Activated naive CD4-positive, alpha-beta T cell treated with anti-CD3 and anti-CD28 coated beads, Interleukin-2, amount 50 U/mL, for 16 hours (primary cell): ENCODE results near the gene KNOP1.
"Not testable (repeated sequence)": the region's sequence is repeated elsewhere in the genome, so short reads cannot be mapped to it uniquely, and the experiment has no call there.

Experiments
- DNase-seq: peaks from one replicate; pipeline ENCODE4 v3.0.0-alpha.2; 2020

Gene KNOP1

GRCh38 chr16:19680881-19681340 lies 37.1 kb downstream of the KNOP1 start:
- no peak for DNase-seq

- not testable (repeated sequence) for DNase-seq
These were observed 38.7 kb downstream of the KNOP1 start for GRCh38 chr16:19679281-19679680.

- DNase-seq: no peak
These were observed 39.2 kb downstream of the KNOP1 start for GRCh38 chr16:19678804-19679203.

- no peak for DNase-seq
These were observed 40.6 kb downstream of the KNOP1 start for GRCh38 chr16:19677402-19677801.

DNA sequence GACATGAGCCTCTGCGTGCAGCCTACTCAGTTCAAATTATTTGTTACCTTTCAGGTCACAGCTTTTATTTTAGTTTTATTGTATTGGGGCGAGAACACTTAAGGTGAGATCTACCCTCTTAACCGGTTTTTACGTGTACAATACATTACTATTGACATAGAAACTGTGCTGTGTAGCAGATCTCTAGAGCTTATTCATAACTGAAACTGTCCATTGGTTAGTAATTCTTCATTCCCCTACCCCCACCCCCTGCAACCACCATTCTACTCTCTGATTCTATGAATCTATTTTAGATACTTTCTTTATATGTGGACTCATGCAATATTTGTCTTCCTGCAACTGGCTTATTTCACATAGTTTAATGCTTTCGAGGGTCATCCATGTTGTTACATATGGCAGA lies 43.5 kb downstream of the KNOP1 start:
- no peak for DNase-seq

DNA sequence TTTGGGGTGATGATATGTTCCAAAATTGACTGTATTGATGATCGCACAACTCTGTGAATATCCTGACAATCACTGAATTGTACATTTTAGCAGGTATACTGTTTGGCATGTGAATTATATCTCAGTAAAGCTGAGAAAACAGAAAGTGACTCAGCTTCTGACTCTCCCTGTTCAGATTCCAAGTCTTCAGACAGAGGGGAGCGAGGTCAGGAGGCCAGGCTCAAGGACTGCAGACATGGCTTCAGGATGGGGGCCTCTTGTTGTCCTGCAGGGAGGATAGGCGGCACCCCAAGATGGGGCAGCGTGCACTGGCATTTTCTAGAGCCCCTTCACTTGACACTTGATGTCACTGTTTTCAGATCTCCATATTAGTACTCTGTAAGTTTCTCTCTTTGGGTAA lies 45.6 kb downstream of the KNOP1 start:
- DNase-seq: no peak

GRCh38 chr16:19666477-19666876 lies 51.5 kb downstream of the KNOP1 start:
- DNase-seq: no peak

DNA sequence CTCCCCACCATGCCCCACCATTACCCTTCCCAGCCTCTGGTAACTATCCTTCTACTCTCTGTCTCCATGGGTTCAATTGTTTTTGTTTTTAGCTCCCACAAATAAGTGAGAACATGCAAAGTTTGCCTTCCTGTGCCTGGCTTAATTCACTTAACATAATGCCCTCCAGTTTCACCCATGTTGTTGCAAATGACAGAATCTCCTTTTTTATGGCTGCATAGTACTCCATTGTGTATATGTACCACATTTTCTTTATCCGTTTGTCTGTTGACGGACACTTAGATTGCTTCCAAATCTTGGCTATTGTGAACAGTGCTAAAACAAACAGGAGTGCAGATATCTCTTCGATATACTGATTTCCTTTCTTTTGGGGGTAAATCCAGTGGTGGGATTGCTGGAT lies 52.7 kb downstream of the KNOP1 start:
- not testable (repeated sequence) for DNase-seq

DNA sequence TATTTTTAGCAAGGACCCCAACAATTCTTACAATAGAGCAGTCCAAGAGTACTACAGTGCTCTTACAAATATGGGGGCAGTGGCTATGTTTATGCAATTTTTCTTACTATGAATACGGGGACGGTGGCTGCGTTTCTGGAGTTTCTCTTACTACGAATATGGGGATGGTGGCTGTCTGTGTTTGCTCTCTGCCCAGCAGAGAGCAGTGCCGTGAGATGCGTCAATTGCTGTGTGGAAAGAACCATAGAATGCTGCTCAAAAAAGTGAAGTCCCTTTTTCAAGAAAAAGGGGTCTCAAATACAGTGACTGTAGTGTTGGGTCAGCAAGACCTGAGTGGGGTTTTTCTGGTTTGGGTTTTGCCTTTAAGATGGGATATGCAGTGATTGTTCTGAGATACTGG lies 53.9 kb downstream of the KNOP1 start:
- DNase-seq: no peak

DNA sequence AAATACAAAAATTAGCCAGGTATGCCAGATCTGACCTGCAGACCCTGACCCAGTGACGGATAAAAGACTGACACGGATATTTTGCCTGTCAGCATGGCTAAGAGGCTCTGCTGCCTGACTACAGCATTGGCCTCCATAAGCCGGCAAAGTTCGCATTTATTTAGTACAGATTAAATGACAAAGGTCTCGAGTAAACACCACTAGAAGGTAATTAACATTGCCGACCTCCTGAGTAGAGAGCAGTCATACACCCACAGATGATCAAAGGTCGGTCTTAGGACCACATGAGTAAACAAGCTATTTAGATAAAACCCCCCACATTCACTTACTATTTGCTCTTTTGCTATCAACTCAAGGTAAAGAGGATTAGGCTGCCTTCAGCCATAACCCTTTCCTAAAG lies 55.7 kb downstream of the KNOP1 start:
- DNase-seq: no peak

GRCh38 chr16:19660432-19660831 lies 57.6 kb downstream of the KNOP1 start:
- DNase-seq: no peak

- no peak for DNase-seq
These were observed 58.5 kb downstream of the KNOP1 start for GRCh38 chr16:19659554-19659953.

DNA sequence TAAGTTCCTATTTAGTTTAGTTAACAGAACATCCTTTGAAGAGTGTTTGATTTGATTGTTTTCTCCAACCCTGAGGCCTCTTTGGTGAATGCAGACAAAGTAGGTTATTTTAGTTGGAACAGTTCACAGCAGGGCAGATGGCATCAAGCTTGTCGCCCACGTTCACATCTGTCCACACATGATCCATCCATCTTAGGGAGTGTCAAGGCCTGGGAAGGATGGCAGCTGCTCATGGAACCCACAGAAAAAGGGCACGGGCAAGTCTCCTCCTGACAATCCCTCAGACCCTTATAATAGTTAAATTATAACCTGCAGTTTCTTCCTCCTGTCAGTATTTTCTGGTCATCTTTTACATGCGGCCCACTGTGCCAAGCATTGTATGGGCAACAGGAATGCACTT lies 60.2 kb downstream of the KNOP1 start:
- DNase-seq: no peak

GRCh38 chr16:19655242-19655777 lies 62.7 kb downstream of the KNOP1 start:
- DNase-seq: no peak

- DNase-seq: no peak
These were observed 63.9 kb downstream of the KNOP1 start for GRCh38 chr16:19654147-19654546.
